ENCODE results near the gene PROK2. TPM values are rescaled to one million over a fixed set of nuclear protein-coding genes. Genes with fewer than 3 reads are reported as not detected.
A peak's percentile ranks its signal among the peaks of the same experiment; 100 is the strongest.

PROK2 gene
- polyA plus RNA-seq, 1 donor = 0.30 TPM

GRCh38 chr3:71786217-71786549 is 1.2 kb upstream of the PROK2 start:
- no peak for DNase-seq

- peak; percentile 14 for DNase-seq
Measured at GRCh38 chr3:71785532-71786216, 726 bp upstream of the PROK2 start.

- DNase-seq = peak; percentile 8
Measured at GRCh38 chr3:71784201-71784913, 591 bp downstream of the PROK2 start.

GRCh38 chr3:71783152-71783551 is 1.8 kb downstream of the PROK2 start:
- no peak for DNase-seq

- DNase-seq = no peak
Measured at GRCh38 chr3:71780430-71780829, 4.5 kb downstream of the PROK2 start.

GRCh38 chr3:71779674-71780377 is 5.1 kb downstream of the PROK2 start:
- no peak for DNase-seq

- no peak for DNase-seq
Measured at GRCh38 chr3:71778353-71778752, 6.6 kb downstream of the PROK2 start.

GRCh38 chr3:71776538-71776937 is 8.4 kb downstream of the PROK2 start:
- no peak for DNase-seq

- no peak for DNase-seq
Measured at GRCh38 chr3:71771884-71772283, 13.1 kb downstream of the PROK2 start.

GRCh38 chr3:71771126-71771525 is 13.8 kb downstream of the PROK2 start:
- DNase-seq = no peak

- DNase-seq = no peak
Measured at GRCh38 chr3:71763426-71763825, 21.5 kb downstream of the PROK2 start.

GRCh38 chr3:71760140-71760539 is 24.8 kb downstream of the PROK2 start:
- no peak for DNase-seq

GRCh38 chr3:71759401-71759800 is 25.5 kb downstream of the PROK2 start:
- DNase-seq = no peak

GRCh38 chr3:71758091-71758490 is 26.9 kb downstream of the PROK2 start:
- DNase-seq = no peak

GRCh38 chr3:71754610-71755253 is 30.2 kb downstream of the PROK2 start:
- DNase-seq = peak; percentile 8

- peak; percentile 58 for DNase-seq
Measured at GRCh38 chr3:71753701-71754609, 31.0 kb downstream of the PROK2 start, which contains the start of gene GPR27. TSS of gene GPR27 (plus strand) at chr3:71753855. CDS start at chr3:71754050, 195 bp downstream.

GRCh38 chr3:71752831-71753700 is 31.9 kb downstream of the PROK2 start:
- DNase-seq = no peak

GRCh38 chr3:71751602-71752001 is 33.3 kb downstream of the PROK2 start:
- no peak for DNase-seq

GRCh38 chr3:71744738-71745137 is 40.2 kb downstream of the PROK2 start:
- DNase-seq = no peak

- no peak for DNase-seq
Measured at GRCh38 chr3:71742621-71743020, 42.3 kb downstream of the PROK2 start.

- no peak for DNase-seq
Measured at GRCh38 chr3:71734881-71735280, 50.1 kb downstream of the PROK2 start.

All from hindlimb muscle (tissue), 1 donor.